HepG2 (cell line): ENCODE measurements around the gene ZNF17. TPM values are rescaled to one million over a fixed set of nuclear protein-coding genes. Genes with fewer than 3 reads are reported as not detected.

Source experiments
- ARID2 ChIP-seq: sonication (generic); formaldehyde crosslinking; IDR thresholded peaks from 2 replicates; pipeline ENCODE4 v1.8.1; 2022; ENCODE audit warnings: mild to moderate bottlenecking, missing genetic modification reagents, borderline replicate concordance
- ATF7-NPFF ChIP-seq: sonication (generic); formaldehyde crosslinking; IDR thresholded peaks from 2 replicates; pipeline ENCODE4 v1.8.1; 2023; ENCODE audit warnings: mild to moderate bottlenecking, low read depth, missing genetic modification reagents, moderate library complexity
- DNMT3B ChIP-seq: conservative IDR thresholded peaks from 2 replicates; pipeline ENCODE4 v1.6.1; 2016; ENCODE audit warnings: missing biosample characterization, control low read depth
- DRAP1 ChIP-seq: IDR thresholded peaks from 2 replicates; pipeline ENCODE4 v1.6.1; 2016; ENCODE audit warnings: missing genetic modification reagents, missing compliant biosample characterization
- FUBP1 ChIP-seq: sonication (generic); formaldehyde crosslinking; IDR thresholded peaks from 2 replicates; pipeline ENCODE4 v1.5.1; 2020; ENCODE audit warnings: missing genetic modification reagents, mild to moderate bottlenecking, borderline replicate concordance
- HDAC2 ChIP-seq: sonication (generic); formaldehyde crosslinking; IDR thresholded peaks from 2 replicates; pipeline ENCODE4 v1.4.0; 2020; ENCODE audit warnings: missing genetic modification reagents
- HOXA7 ChIP-seq: sonication (generic); formaldehyde crosslinking; IDR thresholded peaks from 2 replicates; pipeline ENCODE4 v1.8.1; 2022; ENCODE audit warnings: mild to moderate bottlenecking, missing genetic modification reagents, moderate library complexity
- KIAA2018 ChIP-seq: sonication (generic); formaldehyde crosslinking; IDR thresholded peaks from 2 replicates; pipeline ENCODE4 v1.5.0; 2020; ENCODE audit warnings: mild to moderate bottlenecking, missing genetic modification reagents, borderline replicate concordance
- MBD4 ChIP-seq: IDR thresholded peaks from 2 replicates; pipeline ENCODE4 v1.6.1; 2012; ENCODE audit warnings: low read length, inconsistent platforms, borderline replicate concordance
- PATZ1 ChIP-seq: sonication (generic); formaldehyde crosslinking; IDR thresholded peaks from 2 replicates; pipeline ENCODE4 v1.4.0; 2020; ENCODE audit warnings: missing genetic modification reagents
- RBM39 ChIP-seq: fragments of 200-400 bp; formaldehyde crosslinking; IDR thresholded peaks from one replicate; pipeline ENCODE4 v1.6.1; 2018; ENCODE audit warnings: antibody characterized with exemption, mild to moderate bottlenecking, low read depth, low read length; ENCODE audit not compliant: poor library complexity, severe bottlenecking
- SETDB1 ChIP-seq: sonication (generic); formaldehyde crosslinking; IDR thresholded peaks from 2 replicates; pipeline ENCODE4 v1.5.1; 2020; ENCODE audit warnings: missing genetic modification reagents, mild to moderate bottlenecking, borderline replicate concordance
- ZBTB7A ChIP-seq: sonication (generic); formaldehyde crosslinking; IDR thresholded peaks from 2 replicates; pipeline ENCODE4 v1.8.0; 2022; ENCODE audit warnings: mild to moderate bottlenecking, missing genetic modification reagents
- ZFP1 ChIP-seq: IDR thresholded peaks from 2 replicates; pipeline ENCODE4 v1.6.1; 2016
- ZFP82 ChIP-seq: sonication (generic); formaldehyde crosslinking; IDR thresholded peaks from 2 replicates; pipeline ENCODE4 v1.5.1; 2020; ENCODE audit warnings: mild to moderate bottlenecking, missing genetic modification reagents, borderline replicate concordance
- ZNF550 ChIP-seq: sonication (generic); formaldehyde crosslinking; IDR thresholded peaks from 2 replicates; pipeline ENCODE4 v1.4.0; 2020; ENCODE audit warnings: mild to moderate bottlenecking, missing genetic modification reagents, borderline replicate concordance
- polyA plus RNA-seq, 8 experiments: library from polyadenylated mRNA; depleted of rRNA in 3 of 8; stranded (reverse) in 7 of 8; unstranded in 1 of 8; fragments of >200 nt; fragmentation: Illumina TruSeq in 4 of 8; extraction: Trizol in 4 of 8; gene quantifications; 2 replicates each; pipeline versions ENCODE4 v1.2.1 to v1.2.3, GENCODE V29; 2011 to 2016; ENCODE audit warnings: low read depth in 4 of 8, missing spikeins in 1 of 8, mixed read lengths in 1 of 8; ENCODE audit not compliant: insufficient read depth in 1 of 8
- total RNA-seq, 5 experiments: library from RNA; depleted of rRNA; stranded (reverse); fragments of >200 nt; fragmentation: Illumina TruSeq; extraction: Trizol; gene quantifications; 2 replicates each; pipeline ENCODE4 v1.2.3, GENCODE V29; 2016; ENCODE audit warnings: low read depth in 1 of 5

ZNF17 gene
- total and polyA plus RNA-seq, 2 of the 13 experiments (the other 11 are each of a cell fraction or from before 2014, with no cell fraction given): 3.7 to 10.1 TPM

GRCh38 chr19:57410877-57411671 lies at the start of gene ZNF17 (continued):
- TF ChIP-seq KIAA2018 (CRISPR knock-in tag): no peak
- TF ChIP-seq ATF7-NPFF (CRISPR knock-in tag): no peak
- TF ChIP-seq PATZ1 (CRISPR knock-in tag): no peak
- TF ChIP-seq RBM39: peak; percentile 71
- no peak for TF ChIP-seq FUBP1 (CRISPR knock-in tag)
- TF ChIP-seq HDAC2 (CRISPR knock-in tag): no peak; the same call in none of the 2 replicates
- TF ChIP-seq DRAP1 (CRISPR knock-in tag): peak; percentile 22; the same call in 1 of the 2 replicates
- no peak for TF ChIP-seq HOXA7
- no peak for TF ChIP-seq DNMT3B (CRISPR knock-in tag)
- no peak for TF ChIP-seq ZNF550 (CRISPR knock-in tag)
- TF ChIP-seq ZFP82: no peak
- TF ChIP-seq SETDB1 (CRISPR knock-in tag): no peak
- no peak for TF ChIP-seq ZBTB7A (CRISPR knock-in tag)
- no peak for TF ChIP-seq ARID2 (CRISPR knock-in tag)
- no peak for TF ChIP-seq ZFP1 (CRISPR knock-in tag)
- no peak for TF ChIP-seq MBD4
